ENCODE results near the gene MEIOB. TPM values are rescaled to one million over a fixed set of nuclear protein-coding genes. Genes with fewer than 3 reads are reported as not detected.

Gene MEIOB
- total RNA-seq, 1 donor from 2014 or later, result 3.7 TPM

DNA sequence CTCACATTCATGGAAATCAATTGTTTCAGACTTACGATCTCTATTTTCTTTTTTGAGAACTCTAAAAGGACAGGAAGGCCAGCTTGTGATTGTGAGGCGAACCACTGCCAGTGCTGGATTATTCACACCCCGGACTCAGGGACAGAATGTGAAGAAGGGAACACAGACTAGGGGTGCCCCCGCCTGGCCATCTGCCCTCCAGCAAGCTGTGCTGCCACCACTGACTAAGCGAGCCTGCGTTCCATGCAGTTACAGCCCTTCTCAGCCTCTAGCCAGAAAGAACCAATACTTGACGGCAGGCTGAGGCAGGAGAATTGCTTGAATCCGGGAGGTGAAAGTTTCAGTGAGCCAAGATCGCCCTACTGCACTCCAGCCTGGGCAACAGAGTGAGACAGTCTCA lies 48.1 kb downstream of the MEIOB start:
- no peaks in the 10 kb centered on the region for H3K36me3 Mint-ChIP-seq
- peaks cover 5% of the 10 kb centered on the region for H3K27me3 Mint-ChIP-seq (ENCODE audit: insufficient read depth, low read depth)
- Histone ChIP-seq H3K36me3 (no peaks in the 10 kb centered on the region), H3F3A (ENCODE audit: low read depth) (peaks cover 13% of the 10 kb centered on the region), H3K27ac (no peak overlapping the region), H3K9ac (no peak overlapping the region), H3K9me3 (ENCODE audit: low read depth) (no peaks in the 10 kb centered on the region), H2AFZ (replicated peaks) (no peak overlapping the region), H3K4me1 (peaks cover 15% of the 10 kb centered on the region), H3K79me2 (ENCODE audit: low read depth) (peaks cover 25% of the 10 kb centered on the region), H4K20me1 (ENCODE audit: low read depth) (peaks cover 24% of the 10 kb centered on the region), H3K4me2 (no peak overlapping the region), H3K27me3 (no peaks in the 10 kb centered on the region), H3K4me3 (no peak overlapping the region)
- H3K9me3 Mint-ChIP-seq, result no peaks in the 10 kb centered on the region
- DNase-seq (ENCODE audit: low spot score), result peak; percentile 72
- TF ChIP-seq CTCF (IDR thresholded peaks at IDR 0.05), result peak; percentile 49
- TF ChIP-seq EZH2 (IDR thresholded peaks at IDR 0.05), result no peak
- H3K4me3 Mint-ChIP-seq, result peak overlapping the region; percentile 66
- peaks cover 19% of the 10 kb centered on the region for H3K4me1 Mint-ChIP-seq
- H3K27ac Mint-ChIP-seq, result no peak overlapping the region

GRCh38 chr16:1822801-1823200 lies 49.2 kb downstream of the MEIOB start:
- H3K4me3 Mint-ChIP-seq, result no peak overlapping the region
- H3K4me1 Mint-ChIP-seq, result peaks cover 12% of the 10 kb centered on the region
- H4K20me1 ChIP-seq (ENCODE audit: low read depth), result peaks cover 24% of the 10 kb centered on the region
- peaks cover 15% of the 10 kb centered on the region for H3K79me2 ChIP-seq (ENCODE audit: low read depth)
- peaks cover 13% of the 10 kb centered on the region for H3F3A ChIP-seq (ENCODE audit: low read depth)
- H3K9me3 Mint-ChIP-seq, result no peaks in the 10 kb centered on the region
- H3K4me1 ChIP-seq, result peaks cover 5% of the 10 kb centered on the region
- no peak for TF ChIP-seq EZH2phosphoT487 (IDR thresholded peaks at IDR 0.05)
- no peak for TF ChIP-seq CTCF (IDR thresholded peaks at IDR 0.05)
- TF ChIP-seq EZH2 (IDR thresholded peaks at IDR 0.05), result no peak
- no peak overlapping the region for H3K27ac ChIP-seq
- H3K4me3 ChIP-seq, result no peak overlapping the region
- no peaks in the 10 kb centered on the region for H3K36me3 ChIP-seq
- no peaks in the 10 kb centered on the region for H3K36me3 Mint-ChIP-seq
- no peaks in the 10 kb centered on the region for H3K9me3 ChIP-seq (ENCODE audit: low read depth)
- no peaks in the 10 kb centered on the region for H3K27me3 ChIP-seq
- no peak overlapping the region for H3K4me2 ChIP-seq
- DNase-seq (ENCODE audit: low spot score), result no peak
- H3K27ac Mint-ChIP-seq, result no peak overlapping the region
- peaks cover 5% of the 10 kb centered on the region for H3K27me3 Mint-ChIP-seq (ENCODE audit: insufficient read depth, low read depth)
- H2AFZ ChIP-seq (replicated peaks), result no peak overlapping the region
- H3K9ac ChIP-seq, result no peak overlapping the region

DNA sequence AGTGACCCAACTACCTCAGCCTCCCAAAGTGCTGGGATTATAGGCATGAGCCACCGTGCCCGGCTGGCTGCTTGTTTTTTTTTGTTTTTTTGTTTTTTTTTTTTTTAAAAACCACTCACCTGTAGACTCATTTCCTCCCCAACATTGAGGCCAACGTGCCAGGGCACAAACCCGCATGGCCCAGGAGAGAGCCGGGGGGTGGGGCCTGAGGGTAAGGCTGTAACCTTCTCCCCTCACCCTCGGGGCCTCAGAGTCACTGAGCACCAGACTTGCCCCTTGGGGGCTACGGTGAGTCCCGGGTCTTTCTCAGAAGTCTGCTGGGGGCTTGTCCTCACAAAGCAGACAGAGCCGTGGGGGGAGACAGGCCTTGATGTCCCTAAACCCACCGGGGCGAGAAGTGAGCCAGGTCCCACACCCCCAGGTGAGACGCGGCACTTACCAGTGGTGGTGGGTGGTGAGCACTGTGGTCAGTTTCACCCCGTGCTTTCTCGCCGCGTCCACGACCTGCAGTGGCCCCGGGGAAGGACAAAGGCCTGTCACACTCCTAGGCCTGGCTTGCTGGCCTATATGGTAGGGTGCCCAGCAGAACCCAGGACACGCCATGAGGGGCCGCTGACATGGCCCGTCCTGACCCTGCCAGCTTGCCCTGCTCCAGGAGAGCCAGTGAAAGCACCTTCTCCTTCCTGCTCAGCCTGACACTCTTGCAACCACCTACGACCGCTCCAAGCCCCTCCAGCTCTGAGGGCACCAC lies 49.9 kb downstream of the MEIOB start:
- Mint-ChIP-seq H3K4me1 (peaks cover 8% of the 10 kb centered on the region), H3K4me3 (no peak overlapping the region), H3K27ac (no peak overlapping the region), H3K27me3 (ENCODE audit: insufficient read depth, low read depth) (no peaks in the 10 kb centered on the region), H3K9me3 (no peaks in the 10 kb centered on the region), H3K36me3 (no peaks in the 10 kb centered on the region)
- no peak for TF ChIP-seq EZH2phosphoT487 (IDR thresholded peaks at IDR 0.05)
- no peak for TF ChIP-seq CTCF (IDR thresholded peaks at IDR 0.05)
- no peak for TF ChIP-seq EZH2 (IDR thresholded peaks at IDR 0.05)
- no peak overlapping the region for H3K9ac ChIP-seq
- H3K27ac ChIP-seq, result no peak overlapping the region
- H2AFZ ChIP-seq (replicated peaks), result no peak overlapping the region
- no peaks in the 10 kb centered on the region for H3K9me3 ChIP-seq (ENCODE audit: low read depth)
- H4K20me1 ChIP-seq (ENCODE audit: low read depth), result peaks cover 24% of the 10 kb centered on the region
- no peak overlapping the region for H3K4me2 ChIP-seq
- no peak overlapping the region for H3K4me3 ChIP-seq
- H3K36me3 ChIP-seq, result no peaks in the 10 kb centered on the region
- no peaks in the 10 kb centered on the region for H3K27me3 ChIP-seq
- peaks cover 13% of the 10 kb centered on the region for H3F3A ChIP-seq (ENCODE audit: low read depth)
- peaks cover 9% of the 10 kb centered on the region for H3K79me2 ChIP-seq (ENCODE audit: low read depth)
- DNase-seq (ENCODE audit: low spot score), result no peak
- peaks cover 3% of the 10 kb centered on the region for H3K4me1 ChIP-seq
